DMS53 treated with DMSO at 0.1 percent for 48 hours (cell line): ENCODE results near the gene DHRS7.
"Not testable (repeated sequence)": the region's sequence is repeated elsewhere in the genome, so short reads cannot be mapped to it uniquely, and the experiment has no call there.

Source experiments
- DNase-seq: peaks from one replicate; lab custom pipeline; 2025; ENCODE audit not compliant: unreplicated experiment; lab: John Stamatoyannopoulos, UW

DHRS7 gene

GRCh38 chr14:60151715-60152114 lies 13.5 kb downstream of the DHRS7 start:
- DNase-seq: peak; percentile 69

GRCh38 chr14:60134702-60135101 lies 30.5 kb downstream of the DHRS7 start:
- no peak for DNase-seq

- DNase-seq: no peak
These were observed 31.7 kb downstream of the DHRS7 start for GRCh38 chr14:60133487-60133886.

GRCh38 chr14:60125918-60126317 lies 39.3 kb downstream of the DHRS7 start:
- DNase-seq: no peak

- no peak for DNase-seq
These were observed 49.0 kb downstream of the DHRS7 start for GRCh38 chr14:60116181-60116580.

- no peak for DNase-seq
These were observed 50.3 kb downstream of the DHRS7 start for GRCh38 chr14:60114881-60115280.

- no peak for DNase-seq
These were observed 53.5 kb downstream of the DHRS7 start for GRCh38 chr14:60111732-60112131.

- no peak for DNase-seq
These were observed 57.7 kb downstream of the DHRS7 start for GRCh38 chr14:60107477-60107876.

- DNase-seq: no peak
These were observed 58.9 kb downstream of the DHRS7 start for GRCh38 chr14:60106339-60106738.

- DNase-seq: no peak
These were observed 62.8 kb downstream of the DHRS7 start for GRCh38 chr14:60102389-60102788.

GRCh38 chr14:60101786-60102185 lies 63.4 kb downstream of the DHRS7 start:
- DNase-seq: no peak

- not testable (repeated sequence) for DNase-seq
These were observed 65.3 kb downstream of the DHRS7 start for GRCh38 chr14:60099855-60100254.

- no peak for DNase-seq
These were observed 67.2 kb downstream of the DHRS7 start for GRCh38 chr14:60097974-60098373.

- no peak for DNase-seq
These were observed 69.3 kb downstream of the DHRS7 start for GRCh38 chr14:60095781-60096450.

- DNase-seq: no peak
These were observed 70.0 kb downstream of the DHRS7 start for GRCh38 chr14:60095231-60095630.

- no peak for DNase-seq
These were observed 70.8 kb downstream of the DHRS7 start for GRCh38 chr14:60094306-60094897.
